Measurements from ENCODE around the gene LSS.

- no peak for TF ChIP-seq MYC (IDR thresholded peaks at IDR 0.05; ENCODE audit: low read depth, low read length)
- no peak for TF ChIP-seq POLR2A (IDR thresholded peaks at IDR 0.05; ENCODE audit: extremely low read depth, insufficient read length)
- TF ChIP-seq CTCF (IDR thresholded peaks at IDR 0.05; ENCODE audit: low read depth, low read length): no peak
- no peak for TF ChIP-seq MAX (IDR thresholded peaks at IDR 0.05; ENCODE audit: low read depth, low read length)
These were observed 78.0 kb downstream of the LSS start for GRCh38 chr21:46150491-46151121.

Data from NB4 (cell line).